ENCODE measurements around the gene DAND5.
"Not testable (repeated sequence)": the region's sequence is repeated elsewhere in the genome, so short reads cannot be mapped to it uniquely, and the experiment has no call there.

Gene DAND5

DNA sequence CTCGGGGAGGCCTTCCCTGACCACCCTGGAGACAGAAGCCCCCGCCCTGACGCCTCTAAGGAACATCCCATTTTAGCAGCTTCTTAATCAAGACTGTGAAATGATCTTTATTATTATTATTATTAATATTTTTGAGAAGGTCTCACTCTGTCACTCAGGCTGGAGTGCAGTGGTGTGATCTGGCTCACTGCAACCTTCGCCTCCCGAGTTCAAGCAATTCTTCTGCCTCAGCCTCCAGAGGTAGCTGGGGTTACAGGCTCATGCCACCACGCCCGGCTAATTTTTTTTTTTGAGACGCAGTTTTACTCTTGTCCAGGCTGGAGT is 3.6 kb upstream of the DAND5 start:
- no peak for DNase-seq (ENCODE audit: low read depth in 3 of 3)

DNA sequence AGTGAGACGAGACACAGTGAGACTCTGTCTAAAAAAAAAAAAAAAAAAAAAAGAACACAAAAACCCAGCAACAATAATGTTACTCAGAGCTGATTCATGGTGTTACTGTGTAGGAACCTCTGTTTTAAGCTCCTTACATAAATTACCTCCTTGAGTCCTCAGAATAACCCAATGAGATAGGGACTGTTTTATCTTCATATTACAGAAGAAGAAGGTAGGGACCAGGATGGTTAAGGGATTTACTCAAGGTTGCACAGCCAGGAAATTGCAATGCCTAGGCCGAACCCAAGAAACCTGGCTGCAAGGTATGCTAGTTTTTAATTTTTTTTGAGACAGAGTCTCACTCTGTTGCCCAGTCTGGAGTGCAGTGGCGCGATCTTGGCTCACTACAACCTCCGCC is 1.5 kb upstream of the DAND5 start:
- DNase-seq (ENCODE audit: low read depth in 3 of 3): no peak

DNA sequence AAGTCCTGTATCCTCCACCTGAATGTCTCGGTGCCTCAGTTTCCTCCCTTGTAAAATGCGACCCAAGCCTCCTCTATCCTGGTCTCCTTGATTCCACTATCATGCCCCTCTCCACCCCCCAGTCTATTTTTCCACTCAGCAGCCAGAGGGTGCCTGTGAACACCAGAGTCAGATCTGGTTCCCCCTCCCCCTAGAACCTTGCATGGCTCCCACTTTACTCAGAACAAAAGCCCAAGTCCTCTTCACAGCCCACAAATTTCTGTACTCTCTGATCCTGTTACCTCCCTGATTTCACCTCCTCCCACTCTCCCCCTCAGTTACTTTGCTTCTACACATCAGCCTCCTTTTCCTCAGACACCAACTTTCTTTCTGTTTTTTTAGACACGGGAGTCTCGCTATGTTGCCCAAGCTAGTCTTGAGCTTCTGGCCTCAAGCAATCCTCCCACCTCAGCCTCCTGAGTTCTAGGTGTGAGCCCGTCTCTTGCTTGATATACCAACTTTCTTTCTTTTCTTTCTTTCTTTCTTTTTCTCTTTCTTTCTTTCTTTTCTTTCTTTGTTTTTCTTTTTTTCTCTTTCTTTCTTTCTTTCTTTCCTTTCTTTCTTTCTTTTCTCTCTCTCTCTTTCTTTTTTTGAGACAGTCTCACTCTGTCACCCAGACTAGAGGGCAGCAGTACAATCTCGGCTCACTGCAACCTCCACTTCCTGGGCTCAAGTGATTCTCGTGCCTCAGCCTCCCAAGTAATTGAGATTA is 869 bp downstream of the DAND5 start:
- DNase-seq (ENCODE audit: low read depth in 3 of 3): no peak

DNA sequence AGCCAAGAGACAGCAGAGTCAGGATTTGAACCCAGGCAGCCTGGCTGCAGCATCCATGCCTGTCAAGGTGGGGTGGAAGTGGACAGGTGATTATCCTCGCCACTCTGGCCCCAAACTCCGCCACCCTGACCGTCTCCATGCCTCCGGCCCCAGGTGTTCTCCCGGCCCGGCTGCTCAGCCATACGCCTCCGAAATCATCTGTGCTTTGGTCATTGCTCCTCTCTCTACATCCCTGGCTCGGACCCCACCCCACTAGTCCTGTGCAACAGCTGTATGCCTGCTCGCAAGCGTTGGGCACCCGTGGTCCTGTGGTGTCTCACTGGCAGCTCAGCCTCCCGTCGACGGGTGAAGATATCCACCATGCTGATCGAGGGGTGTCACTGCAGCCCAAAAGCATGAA is 3.9 kb downstream of the DAND5 start:
- no peak for DNase-seq (ENCODE audit: low read depth in 3 of 3)

DNA sequence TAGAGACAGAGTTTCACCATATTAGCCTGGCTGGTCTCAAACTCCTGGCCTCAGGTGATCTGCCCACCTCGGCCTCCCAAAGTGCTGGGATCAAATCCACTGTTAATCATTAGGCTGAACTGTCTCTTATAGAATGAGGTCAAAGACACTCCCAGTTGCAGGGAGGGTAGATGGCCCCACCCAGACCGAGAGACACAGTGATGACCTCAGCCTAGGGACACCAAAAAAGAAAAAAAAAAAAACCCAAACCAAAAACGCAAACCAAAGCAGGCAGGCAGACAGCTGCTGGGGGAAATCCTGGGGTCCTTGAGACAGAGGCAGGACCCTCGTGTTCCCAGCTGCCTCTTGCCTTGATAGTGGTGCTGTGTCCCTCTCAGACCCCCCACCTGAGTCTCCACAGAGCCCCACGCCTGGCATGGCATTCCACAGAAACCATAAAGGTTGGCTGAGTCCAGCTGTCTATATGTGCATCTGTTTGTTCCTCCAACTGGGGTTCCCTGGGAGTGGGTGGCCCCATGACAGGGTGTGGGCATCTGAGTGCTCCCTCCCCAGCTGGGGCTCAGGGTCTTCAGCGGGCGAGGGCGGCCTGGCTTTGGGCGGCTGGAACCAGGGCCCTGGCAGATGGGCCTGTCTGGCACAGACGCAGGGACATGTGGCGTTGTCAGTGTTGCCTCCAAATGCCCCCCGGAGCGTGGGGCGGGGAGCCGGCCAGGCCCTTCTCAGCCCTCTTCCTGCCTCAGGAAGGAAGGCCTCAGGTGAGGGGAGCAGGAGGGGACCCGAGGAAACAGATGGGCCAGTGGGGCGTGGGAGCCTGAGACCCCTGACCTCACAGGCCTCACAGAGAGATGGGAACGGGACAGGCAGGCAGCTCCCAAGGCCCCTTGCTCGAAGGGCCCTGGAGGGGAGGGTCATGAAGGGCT is 5.2 kb downstream of the DAND5 start:
- DNase-seq (ENCODE audit: low read depth in 3 of 3): no peak

DNA sequence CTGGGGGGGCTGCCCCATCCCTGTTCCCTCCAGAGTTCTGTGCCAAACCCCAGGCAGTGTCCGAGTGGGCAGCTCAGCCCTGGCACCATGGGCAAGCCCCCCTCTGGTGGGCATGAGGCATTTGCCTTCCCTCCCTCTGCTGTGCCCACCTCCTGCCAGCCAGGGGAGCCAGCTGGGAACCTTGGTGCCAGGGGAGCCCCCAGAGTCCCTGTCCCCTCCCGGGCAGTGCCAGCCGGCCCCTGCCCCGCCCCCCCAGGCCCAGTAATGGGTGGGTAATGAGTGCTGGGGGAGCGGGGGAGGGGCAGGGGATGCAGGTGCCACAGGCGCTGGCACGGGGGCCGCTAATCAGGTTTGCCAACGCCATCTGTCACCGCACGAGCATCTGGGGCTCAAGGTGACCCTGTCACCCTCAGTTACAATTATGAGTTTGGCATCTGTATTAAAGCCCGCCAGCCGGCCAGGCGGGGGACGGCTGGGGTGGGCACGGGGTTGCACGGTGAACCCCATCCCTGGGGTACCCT is 5.9 kb downstream of the DAND5 start:
- no peak for DNase-seq (ENCODE audit: low read depth in 3 of 3)

DNA sequence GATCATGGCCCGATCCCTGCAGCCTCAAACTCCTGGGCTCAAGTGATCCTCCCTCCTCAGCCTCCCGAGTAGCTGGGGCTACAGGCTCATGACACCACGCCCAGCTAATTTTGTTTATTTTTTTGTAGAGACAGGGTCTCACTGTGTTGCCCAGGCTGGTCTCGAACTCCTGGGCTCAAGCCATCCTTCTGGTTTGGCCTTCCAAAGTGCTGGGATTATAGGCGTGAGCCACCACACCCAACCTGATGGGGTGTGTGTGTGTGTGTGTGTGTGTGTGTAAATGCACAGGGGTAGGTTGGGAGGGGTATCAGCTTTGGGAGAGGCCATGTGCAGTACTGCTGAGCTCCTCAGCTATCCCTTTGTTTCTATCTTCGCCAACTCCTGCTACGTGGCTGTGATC is 6.7 kb downstream of the DAND5 start:
- not testable (repeated sequence) for DNase-seq (ENCODE audit: low read depth in 3 of 3)

DNA sequence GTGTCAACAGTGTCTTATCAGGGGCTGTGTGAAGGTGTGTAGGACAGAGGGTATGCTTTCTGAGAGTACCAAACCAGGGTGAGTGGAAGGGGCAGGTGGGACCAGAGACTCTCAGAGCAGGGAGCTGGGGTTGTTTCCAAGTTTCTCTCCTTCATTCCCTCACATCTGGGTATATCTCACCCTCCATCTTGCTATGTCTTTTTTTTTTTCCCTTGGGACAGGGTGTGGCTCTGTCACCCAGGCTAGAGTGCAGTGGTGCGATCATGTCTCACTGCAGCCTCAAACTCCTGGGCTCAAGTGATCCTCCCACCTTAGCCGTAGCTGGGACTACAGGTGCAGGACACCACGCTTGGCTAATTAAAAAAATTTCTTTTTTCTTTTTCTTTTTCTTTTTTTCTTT is 10.6 kb downstream of the DAND5 start:
- DNase-seq (ENCODE audit: low read depth in 3 of 3): no peak

DNA sequence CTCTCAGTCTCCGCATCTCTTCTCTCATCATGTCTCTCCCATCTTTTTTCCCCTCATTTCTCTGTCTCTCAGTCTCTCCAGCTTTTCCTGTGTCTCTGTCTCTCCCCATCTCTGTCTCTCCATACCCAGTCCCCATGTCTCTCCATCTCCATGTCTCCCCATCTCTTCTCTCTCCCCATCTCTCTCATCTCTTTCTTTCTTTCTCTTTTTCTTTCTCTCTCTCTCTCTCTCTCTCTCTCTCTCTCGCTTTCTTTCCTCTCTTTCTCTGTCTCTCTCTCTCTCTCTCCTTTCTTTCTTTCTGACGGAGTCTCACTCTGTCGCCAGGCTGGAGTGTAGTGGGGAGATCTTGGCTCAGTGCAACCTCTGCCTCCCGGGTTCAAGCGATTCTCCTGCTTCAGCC is 13.3 kb downstream of the DAND5 start:
- DNase-seq (ENCODE audit: low read depth in 3 of 3): no peak

DNA sequence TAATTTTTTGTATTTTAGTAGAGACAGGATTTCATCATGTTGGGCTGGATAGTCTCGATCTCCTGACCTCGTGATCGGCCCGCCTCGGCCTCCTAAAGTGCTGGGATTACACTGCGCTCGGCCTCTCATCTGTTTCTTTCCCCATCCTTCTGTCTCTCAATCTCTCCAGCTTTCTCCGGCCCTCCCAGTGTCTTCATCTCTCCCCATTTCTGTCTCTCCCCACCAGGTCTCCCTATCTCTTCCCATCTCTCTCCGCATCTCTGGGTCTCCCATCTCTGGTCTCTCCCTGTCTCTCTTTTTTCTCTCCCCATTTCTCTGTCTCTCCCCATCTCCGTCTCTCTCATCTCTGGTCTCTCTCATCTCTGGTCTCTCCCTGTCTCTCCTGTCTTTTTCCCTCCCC is 13.7 kb downstream of the DAND5 start:
- DNase-seq (ENCODE audit: low read depth in 3 of 3): no peak

DNA sequence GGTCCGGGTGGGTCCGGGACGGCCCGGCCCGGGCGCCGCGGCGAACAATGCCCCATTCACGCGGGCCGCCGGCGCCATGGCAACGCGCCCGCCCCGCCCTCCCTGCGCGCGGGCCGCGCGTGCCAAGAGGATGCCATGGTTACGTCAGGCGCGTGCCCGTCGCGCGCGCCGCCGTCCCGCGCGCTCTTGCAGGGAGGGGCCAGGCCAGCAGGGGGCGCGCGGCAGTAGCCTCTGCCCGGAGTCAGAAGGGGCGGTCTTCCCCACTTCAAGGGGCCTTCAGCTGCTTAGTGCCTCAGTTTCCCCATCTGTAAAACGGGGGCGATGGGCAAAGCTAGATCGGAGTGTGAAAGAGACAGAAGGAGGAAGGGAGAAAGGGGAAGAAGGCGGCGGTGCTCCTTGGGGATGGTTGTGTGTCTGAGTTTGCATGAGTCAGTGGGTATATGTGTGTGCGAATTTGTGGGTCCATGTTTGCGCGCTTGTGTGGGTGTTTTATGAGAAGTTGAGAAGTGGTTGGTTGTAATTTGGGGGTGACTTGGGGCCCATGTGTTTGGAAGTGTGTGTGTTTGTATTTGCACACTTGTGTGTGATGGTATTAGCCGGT is 14.3 kb downstream of the DAND5 start:
- peak; percentile 67 to 78 (median 75) for DNase-seq (ENCODE audit: low read depth in 3 of 3)

DNA sequence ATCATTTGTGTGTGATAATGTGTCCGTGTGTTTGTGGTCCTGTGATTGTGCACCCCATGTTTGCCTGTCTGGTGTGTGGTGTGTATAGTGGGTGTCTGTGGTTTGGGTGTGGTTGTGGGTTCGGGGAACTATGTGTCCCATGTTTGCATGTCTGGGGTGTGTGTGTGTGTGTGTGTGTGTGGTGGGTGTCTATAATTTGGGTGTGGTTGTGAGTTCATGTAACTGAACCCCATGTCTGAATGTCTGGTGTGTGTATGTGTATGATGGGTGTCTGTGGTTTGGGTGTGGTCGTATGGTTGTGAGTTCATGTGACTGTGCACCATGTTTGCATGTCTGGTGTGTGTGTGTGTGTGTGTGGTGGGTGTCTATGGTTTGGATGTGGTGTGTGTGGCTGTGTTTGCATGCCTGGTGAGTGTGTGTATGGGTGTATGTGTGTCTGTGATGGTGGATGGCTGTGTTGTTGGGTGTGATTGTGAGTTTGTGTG is 14.8 kb downstream of the DAND5 start:
- no peak for DNase-seq (ENCODE audit: low read depth in 3 of 3)

DNA sequence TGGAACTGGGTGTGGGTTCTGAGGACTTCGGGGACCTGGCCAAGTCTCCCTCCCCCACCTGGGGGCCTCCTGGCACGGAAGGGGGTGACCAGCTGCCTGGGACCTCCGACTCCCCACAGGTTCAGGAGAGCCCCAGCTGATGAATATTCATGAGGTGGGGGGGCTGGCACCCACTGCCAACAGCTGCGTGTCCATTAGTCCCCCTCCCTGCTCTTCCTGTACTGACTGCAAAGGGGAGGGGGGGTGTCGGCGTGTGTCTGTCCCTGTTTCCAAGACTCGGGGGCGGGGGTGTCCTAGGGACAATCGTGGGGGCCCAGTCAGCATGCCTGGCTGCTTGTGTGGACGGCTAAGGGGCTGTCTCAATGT is 15.3 kb downstream of the DAND5 start:
- DNase-seq (ENCODE audit: low read depth in 3 of 3): no peak

DNA sequence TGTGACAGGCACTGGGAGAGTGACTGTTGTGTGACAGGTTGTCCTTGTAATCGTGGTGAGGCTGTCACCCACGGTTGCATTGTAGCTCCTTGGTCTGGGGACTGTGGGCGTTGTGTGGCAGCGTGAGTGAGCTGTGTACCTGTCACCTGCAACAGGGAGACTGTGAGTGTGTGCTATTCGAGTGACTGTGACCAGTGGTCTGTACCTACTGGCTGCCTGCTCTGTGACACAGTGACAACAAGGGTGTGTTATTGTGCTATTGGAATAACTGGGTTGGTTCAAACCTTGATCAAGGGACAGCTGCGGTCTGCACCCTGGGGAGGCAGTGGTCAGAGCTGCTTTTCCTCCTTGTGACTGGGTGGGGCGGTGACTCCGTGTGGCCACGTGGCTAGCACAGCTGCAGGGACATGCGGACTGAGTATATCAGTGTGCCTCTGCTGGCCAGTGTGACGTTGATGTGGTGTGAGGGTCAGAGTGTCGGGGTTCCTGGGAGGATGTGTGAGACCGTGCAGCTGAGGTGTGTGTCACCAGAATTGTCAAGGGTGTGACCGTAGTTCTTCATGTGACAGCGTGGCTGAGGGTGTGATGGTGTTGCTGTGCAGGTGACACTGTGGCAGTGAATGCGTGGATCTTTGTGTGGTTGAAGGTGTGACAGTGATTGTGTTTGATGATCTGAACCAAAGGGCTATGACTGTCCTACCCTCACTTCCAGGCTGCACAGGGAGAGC is 15.8 kb downstream of the DAND5 start:
- DNase-seq (ENCODE audit: low read depth in 3 of 3): no peak

DNA sequence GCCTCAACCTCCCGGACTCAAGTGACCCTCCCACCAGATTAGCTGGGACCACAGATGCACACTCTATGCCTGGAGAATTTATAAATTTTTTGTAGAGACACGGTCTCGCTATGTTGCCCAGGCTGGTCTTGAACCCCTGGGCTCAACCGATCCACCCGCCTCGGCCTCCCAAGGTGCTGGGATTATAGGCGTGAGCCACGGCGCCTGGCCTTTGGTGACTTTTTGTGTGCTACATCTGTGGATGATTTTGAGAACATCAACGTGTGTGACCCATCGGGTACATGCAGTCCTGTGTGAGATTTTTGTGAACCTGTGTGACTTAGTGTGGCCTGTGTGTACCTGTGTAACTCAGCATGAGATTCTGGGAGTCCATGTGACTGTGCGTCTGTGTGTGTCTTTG is 17.4 kb downstream of the DAND5 start:
- no peak for DNase-seq (ENCODE audit: low read depth in 3 of 3)

DNA sequence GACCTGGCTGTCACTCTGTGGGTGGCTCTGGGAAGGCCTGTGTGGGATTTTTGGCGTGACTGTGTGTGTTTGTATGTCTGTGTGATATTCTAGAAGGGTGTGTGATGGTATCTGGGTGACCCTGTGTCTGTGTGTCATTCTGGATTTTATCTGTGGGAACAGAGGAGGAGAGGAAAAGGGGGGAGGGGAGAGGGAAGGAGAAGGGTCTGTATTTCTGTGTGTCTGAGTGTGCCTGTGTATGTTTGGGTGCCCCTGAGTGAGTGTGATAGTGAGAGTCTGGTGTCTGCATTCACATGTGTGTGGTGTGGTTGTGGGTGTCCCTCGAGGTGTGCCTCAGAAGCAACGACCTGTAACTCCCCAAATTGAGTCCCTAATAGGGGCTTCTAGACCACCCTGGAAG is 17.8 kb downstream of the DAND5 start:
- no peak for DNase-seq (ENCODE audit: low read depth in 3 of 3)

DNA sequence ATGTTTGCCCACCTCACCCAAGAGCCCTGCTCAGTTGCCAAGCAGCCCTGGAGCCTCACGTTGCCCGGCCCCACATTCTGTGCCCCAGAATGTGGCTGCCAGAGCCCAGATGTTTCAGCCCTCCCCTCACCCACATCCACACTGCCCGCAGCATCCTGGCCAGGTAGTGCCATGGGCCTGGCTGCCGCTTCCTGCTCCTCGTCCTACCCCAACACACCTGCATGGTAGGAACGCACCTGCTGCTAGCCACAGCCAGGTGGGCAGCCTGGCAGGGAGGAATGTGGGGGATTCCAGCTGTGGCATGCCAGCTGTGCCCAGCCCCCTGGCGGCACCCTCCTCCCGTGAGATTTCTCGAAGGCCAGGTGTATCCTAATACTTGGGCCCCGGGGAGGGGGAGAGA is 18.4 kb downstream of the DAND5 start:
- no peak for DNase-seq (ENCODE audit: low read depth in 3 of 3)

DNA sequence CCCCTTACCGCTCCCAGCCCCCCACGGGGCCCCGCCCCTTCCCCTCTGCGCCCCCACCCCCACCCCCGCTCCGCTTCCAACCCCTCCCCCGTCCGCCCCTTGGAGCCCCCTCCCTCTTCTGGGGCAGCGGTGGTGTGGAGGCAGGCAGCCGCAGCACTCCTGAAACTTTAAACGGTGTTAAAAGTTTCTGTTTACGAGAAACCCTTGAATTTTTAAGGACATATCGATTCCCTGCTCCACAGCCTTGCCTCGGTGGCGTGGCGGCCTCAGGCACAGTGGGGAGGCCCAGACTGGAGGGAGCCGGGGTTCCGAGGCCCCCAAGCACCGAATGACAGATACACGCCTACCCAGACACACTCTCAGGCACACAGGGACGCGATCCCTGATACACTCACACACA is 21.1 kb downstream of the DAND5 start:
- DNase-seq (ENCODE audit: low read depth in 3 of 3): no peak

DNA sequence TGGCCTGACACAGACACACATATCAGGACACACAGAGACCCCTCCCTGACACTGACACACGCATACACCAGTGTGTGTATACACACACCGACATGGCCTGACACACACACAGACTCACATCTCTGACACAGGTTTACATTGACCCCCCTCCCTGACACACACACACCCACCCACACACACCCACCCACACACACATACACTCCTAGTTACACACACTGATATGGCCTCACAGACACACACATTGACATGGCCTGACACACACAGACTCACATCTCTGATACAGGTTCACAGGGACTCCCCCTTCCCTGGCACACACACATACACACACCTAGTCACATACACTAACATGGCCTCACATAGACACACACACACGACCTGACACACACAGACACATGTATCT is 21.5 kb downstream of the DAND5 start:
- DNase-seq (ENCODE audit: low read depth in 3 of 3): no peak

DNA sequence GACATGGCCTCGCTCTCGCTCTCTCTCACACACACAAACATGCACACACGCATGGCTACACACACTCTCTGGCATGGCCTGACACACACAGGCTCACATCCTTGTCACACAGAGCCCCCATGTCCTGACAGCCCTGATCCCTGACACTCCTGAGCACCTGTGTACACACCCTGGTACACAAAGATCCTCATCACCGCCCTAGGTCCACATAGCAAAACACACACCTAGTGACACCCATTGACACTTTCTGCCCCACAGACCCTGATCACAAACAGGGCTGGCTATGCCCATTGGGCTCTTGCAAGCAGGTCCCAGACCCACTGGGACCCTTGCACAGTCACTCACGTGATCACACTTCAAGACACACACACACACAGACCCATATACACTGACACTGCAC is 21.9 kb downstream of the DAND5 start:
- DNase-seq (ENCODE audit: low read depth in 3 of 3): no peak

DNA sequence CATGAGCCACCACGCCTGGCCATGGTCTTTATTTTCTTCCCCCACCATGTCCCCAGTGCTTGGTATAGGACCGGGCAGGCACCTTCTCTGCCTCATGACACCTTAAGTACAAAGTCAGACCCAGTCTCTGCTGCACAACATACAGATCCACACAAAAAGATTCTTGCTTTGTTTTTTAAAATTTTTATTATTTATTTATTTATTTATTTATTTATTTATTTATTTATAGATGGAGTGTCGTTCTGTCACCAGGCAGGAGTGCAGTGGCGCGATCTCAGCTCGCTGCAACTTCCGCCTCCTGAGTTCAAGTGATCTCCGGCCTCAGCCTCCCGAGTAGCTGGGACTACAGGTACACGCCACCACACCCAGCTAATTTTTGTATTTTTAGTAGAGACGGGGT is 23.4 kb downstream of the DAND5 start:
- DNase-seq (ENCODE audit: low read depth in 3 of 3): no peak

DNA sequence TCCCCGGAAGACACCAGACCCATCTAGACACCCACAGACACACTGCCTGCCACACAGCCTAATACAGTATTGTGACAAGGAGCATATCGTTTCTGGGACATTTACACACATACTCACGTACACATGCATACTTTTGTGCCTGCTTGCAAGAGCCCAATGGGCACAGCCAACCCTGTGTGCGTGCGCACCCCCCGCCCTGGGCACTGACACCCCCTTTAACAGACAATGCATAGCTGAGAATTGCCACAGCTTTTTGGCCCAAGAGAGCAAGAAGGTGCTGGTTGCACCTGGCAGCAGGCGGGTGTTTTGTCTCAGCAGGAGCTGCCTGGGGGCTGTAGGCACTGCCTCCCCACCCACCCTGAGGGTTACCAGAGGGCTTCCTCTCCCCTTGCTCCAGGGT is 24.2 kb downstream of the DAND5 start:
- DNase-seq (ENCODE audit: low read depth in 3 of 3): no peak

Data from stimulated activated CD4-positive, alpha-beta T cell treated with anti-CD3 and anti-CD28 coated beads, TNF-alpha, amount 100 ng/mL, for 4 hours (primary cell).